Lower leg skin (tissue), 4 donors: ENCODE data around the gene NUDT4. TPM values are rescaled to one million over a fixed set of nuclear protein-coding genes. Genes with fewer than 3 reads are reported as not detected.

Experiments
- DNase-seq, 2 donors: peaks; one replicate each; pipeline ENCODE4 v3.0.0-alpha.2; 2019; ENCODE audit warnings: low spot score in 2 of 2
- H3K4me3 ChIP-seq: fragments of 200-600 bp; sonication (generic); 2 replicates; pipeline ENCODE4 v1.5.1; 2017; ENCODE audit warnings: mild to moderate bottlenecking, low read depth; ENCODE audit not compliant: poor library complexity, severe bottlenecking
- POLR2A ChIP-seq, 2 donors: fragments of 450-650 bp; IDR thresholded peaks; one replicate each; pipeline ENCODE4 v1.6.1; 2016 to 2017; ENCODE audit warnings: antibody characterized with exemption in 2 of 2, mild to moderate bottlenecking in 1 of 2, moderate library complexity in 1 of 2
- WGBS, 2 donors: methylation state at CpG; one replicate each; pipeline ENCODE4 v1.1.5; 2018; 5-methylcytosine and 5-hydroxymethylcytosine counted together
- intact Hi-C: fragments of 100-400 bp; cut with DNase I; formaldehyde crosslinking; loops from one replicate; pipeline ENCODE4 v1.15.0; 2023; ENCODE audit warnings: low total_unique reads
- total RNA-seq, 4 donors: library from RNA; depleted of rRNA; stranded (reverse); fragments of >200 nt; gene quantifications; one replicate each; pipeline ENCODE4 v1.1.0, GENCODE V29; 2016
- TF ChIP-seq, protein P1 (sequence below), 3 donors: fragments of 450-650 bp; IDR thresholded peaks; one replicate each; pipeline ENCODE4 v1.5.1; 2016; ENCODE audit warnings: antibody characterized with exemption in 3 of 3, mild to moderate bottlenecking in 3 of 3, moderate library complexity in 2 of 3

Gene NUDT4
- total RNA-seq, 4 donors from 2014 or later: 24.7 to 62.8 (median 34.2) TPM

GRCh38 chr12:93438266-93439050 is 60.7 kb downstream of the NUDT4 start:
- no peak for DNase-seq
- intact Hi-C loops: no loop called here
- WGBS, 2 donors: 74 to 76% methylated on average over 3 of the region's 3 CpGs
- H3K4me3 ChIP-seq: no peak overlapping the region
- TF ChIP-seq POLR2A (IDR thresholded peaks at IDR 0.05): no peak
- TF ChIP-seq, protein P1, sequence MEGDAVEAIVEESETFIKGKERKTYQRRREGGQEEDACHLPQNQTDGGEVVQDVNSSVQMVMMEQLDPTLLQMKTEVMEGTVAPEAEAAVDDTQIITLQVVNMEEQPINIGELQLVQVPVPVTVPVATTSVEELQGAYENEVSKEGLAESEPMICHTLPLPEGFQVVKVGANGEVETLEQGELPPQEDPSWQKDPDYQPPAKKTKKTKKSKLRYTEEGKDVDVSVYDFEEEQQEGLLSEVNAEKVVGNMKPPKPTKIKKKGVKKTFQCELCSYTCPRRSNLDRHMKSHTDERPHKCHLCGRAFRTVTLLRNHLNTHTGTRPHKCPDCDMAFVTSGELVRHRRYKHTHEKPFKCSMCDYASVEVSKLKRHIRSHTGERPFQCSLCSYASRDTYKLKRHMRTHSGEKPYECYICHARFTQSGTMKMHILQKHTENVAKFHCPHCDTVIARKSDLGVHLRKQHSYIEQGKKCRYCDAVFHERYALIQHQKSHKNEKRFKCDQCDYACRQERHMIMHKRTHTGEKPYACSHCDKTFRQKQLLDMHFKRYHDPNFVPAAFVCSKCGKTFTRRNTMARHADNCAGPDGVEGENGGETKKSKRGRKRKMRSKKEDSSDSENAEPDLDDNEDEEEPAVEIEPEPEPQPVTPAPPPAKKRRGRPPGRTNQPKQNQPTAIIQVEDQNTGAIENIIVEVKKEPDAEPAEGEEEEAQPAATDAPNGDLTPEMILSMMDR (IDR thresholded peaks at IDR 0.05): no peak

- DNase-seq: no peak
- intact Hi-C loops: no loop called here
- 19 to 22% methylated on average over 12 of the region's 12 CpGs for WGBS, 2 donors
- TF ChIP-seq POLR2A (IDR thresholded peaks at IDR 0.05): no peak
- TF ChIP-seq, protein P1 (IDR thresholded peaks at IDR 0.05): no peak
- peak overlapping the region; percentile 100 for H3K4me3 ChIP-seq
These were observed 62.5 kb downstream of the NUDT4 start for GRCh38 chr12:93440043-93440835.

DNA sequence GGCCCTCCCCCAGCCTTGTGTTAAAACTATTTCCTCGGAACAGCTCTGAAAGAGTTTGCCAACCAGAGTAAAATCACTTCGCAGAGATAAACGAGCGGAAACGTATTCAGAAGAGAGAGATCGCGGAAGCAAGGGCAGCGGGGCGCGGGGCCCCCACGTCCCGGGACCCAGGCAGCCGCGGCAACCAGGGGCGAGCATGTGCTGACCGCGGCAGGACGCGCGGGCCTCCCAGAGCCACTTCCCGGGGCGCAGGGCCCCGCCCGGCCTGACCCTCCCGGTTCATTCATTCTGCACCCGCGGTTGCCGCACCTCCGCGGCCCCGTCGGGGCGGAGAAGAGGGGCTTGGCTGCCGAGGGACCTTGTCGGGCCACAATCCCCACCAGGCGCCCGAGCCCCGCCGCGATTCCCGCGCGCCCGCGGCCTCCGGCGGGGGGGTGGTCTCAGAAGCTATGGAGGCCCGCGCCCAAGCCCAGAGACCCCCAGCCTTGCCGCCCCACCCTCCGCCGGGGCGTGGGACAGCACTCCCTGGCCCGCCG is 63.4 kb downstream of the NUDT4 start:
- WGBS, 2 donors: 0 to 1% methylated on average over 24 to 35 of the region's 55 CpGs
- no peak for TF ChIP-seq POLR2A (IDR thresholded peaks at IDR 0.05)
- TF ChIP-seq, protein P1 (IDR thresholded peaks at IDR 0.05): no peak
- DNase-seq: peak in 1 of 2 donors; percentile 88

GRCh38 chr12:93441617-93442410 is 64.1 kb downstream of the NUDT4 start, which contains the start of gene UBE2N:
TSS of gene UBE2N (minus strand) at chr12:93441947. CDS start at chr12:93441884, 63 bp downstream.
- TF ChIP-seq, protein P1 (IDR thresholded peaks at IDR 0.05): no peak
- TF ChIP-seq POLR2A (IDR thresholded peaks at IDR 0.05): no peak
- DNase-seq: peak; percentile 94 to 99
- intact Hi-C loops: no loop called here
- WGBS, 2 donors: 0 to 1% methylated on average over 37 to 45 of the region's 105 CpGs
- peak within 1 kb of the TSS; percentile 100 for H3K4me3 ChIP-seq

More for the DNA sequence above, 63.4 kb downstream of the NUDT4 start:
- intact Hi-C loops: no loop called here
- peak overlapping the region; percentile 100 for H3K4me3 ChIP-seq
